HepG2 (cell line): ENCODE measurements around the gene TTLL8. TPM values are rescaled to one million over a fixed set of nuclear protein-coding genes. Genes with fewer than 3 reads are reported as not detected.

Source experiments
- ATAC-seq: fragments of 200-7000 bp; cut with Tn5 transposase; 3 replicates; pipeline ENCODE4 v1.9.1; 2020; ENCODE audit warnings: mild to moderate bottlenecking, moderate library complexity
- BruUV-seq: library from RNA; stranded (reverse); fragments of 400-500 nt; replicated peaks from 2 replicates; lab custom pipeline; 2021; lab: Mats Ljungman, UMichigan
- CTCF ChIA-PET: fragments of 300-600 bp; formaldehyde crosslinking; extraction: SDS; loops from one replicate; lab custom pipeline; 2021; ENCODE audit warnings: low total read pairs, inconsistent platforms, low intra/inter-chr PET ratio; lab: Yijun Ruan, JAX
- POLR2A ChIA-PET: fragments of 350-600 bp; sonication (Branson Sonifier 250); formaldehyde crosslinking; loops from one replicate; lab custom pipeline; 2020; ENCODE audit warnings: antibody characterized with exemption, inconsistent platforms; lab: Yijun Ruan, JAX
- DNase-seq: peaks from one replicate; pipeline ENCODE4 v3.0.0-alpha.2; 2015; ENCODE audit warnings: low spot score
- FAIRE-seq: peaks from 3 replicates; lab custom pipeline; 2011; peaks lifted over from hg19 to GRCh38; lab: Jason Lieb, UNC
- H2AFZ ChIP-seq: one replicate; pipeline ENCODE4 v1.6.1; 2011; ENCODE audit warnings: low read length, inconsistent platforms
- H3K27ac ChIP-seq: fragments of 300-600 bp; 3 replicates; pipeline ENCODE4 v1.8.0; 2011; ENCODE audit warnings: mixed run types, mild to moderate bottlenecking, mixed read lengths, low read length, inconsistent platforms; ENCODE audit not compliant: insufficient read depth; ENCODE audit errors: extremely low read length
- H3K27me3 ChIP-seq, 2 experiments: fragments of 200-600 bp in 1 of 2; 2 replicates in 1 of 2; 3 replicates in 1 of 2; pipeline versions ENCODE4 v1.6.0 to v1.8.0; 2011; ENCODE audit warnings: low read length in 2 of 2, mild to moderate bottlenecking in 2 of 2, moderate library complexity in 2 of 2, inconsistent platforms in 1 of 2; ENCODE audit not compliant: insufficient read depth in 2 of 2, control insufficient read depth in 1 of 2
- H3K36me3 ChIP-seq, 2 experiments: fragments of 200-600 bp in 1 of 2; replicated peaks in 1 of 2; 2 replicates in 1 of 2; 3 replicates in 1 of 2; pipeline versions ENCODE4 v1.5.1 to v1.8.0; 2011; ENCODE audit warnings: low read length in 2 of 2, inconsistent platforms in 1 of 2; ENCODE audit not compliant: insufficient read depth in 2 of 2, control insufficient read depth in 1 of 2
- H3K4me1 ChIP-seq: 2 replicates; pipeline ENCODE4 v1.5.1; 2012; ENCODE audit warnings: low read length, inconsistent platforms; ENCODE audit not compliant: insufficient read depth
- H3K4me2 ChIP-seq: 2 replicates; pipeline ENCODE4 v1.6.0; 2011; ENCODE audit warnings: low read depth, low read length, inconsistent platforms
- H3K4me3 ChIP-seq, 3 experiments: fragments of 200-600 bp in 1 of 3; sonication (generic), shearing (Covaris generic) in 1 of 3; replicated peaks in 1 of 3; 2 replicates each; pipeline ENCODE4 v1.5.1; 2011 to 2016; ENCODE audit warnings: low read length in 3 of 3, inconsistent platforms in 2 of 3, low read depth in 2 of 3, mild to moderate bottlenecking in 2 of 3, control low read depth in 1 of 3, mixed read lengths in 1 of 3; ENCODE audit not compliant: insufficient read depth in 1 of 3
- H3K79me2 ChIP-seq: one replicate; pipeline ENCODE4 v1.6.1; 2011; ENCODE audit warnings: low read length, inconsistent platforms; ENCODE audit not compliant: insufficient read depth
- H3K9ac ChIP-seq: 2 replicates; pipeline ENCODE4 v1.6.0; 2011; ENCODE audit warnings: mild to moderate bottlenecking, low read depth, low read length, inconsistent platforms; ENCODE audit not compliant: insufficient read depth
- H3K9me3 ChIP-seq: 2 replicates; pipeline ENCODE4 v1.5.1; 2012; ENCODE audit warnings: mild to moderate bottlenecking, low read length
- H4K20me1 ChIP-seq: 2 replicates; pipeline ENCODE4 v1.6.0; 2011; ENCODE audit warnings: inconsistent platforms, mild to moderate bottlenecking, low read length, moderate library complexity; ENCODE audit not compliant: insufficient read depth
- ARNT ChIP-seq: fragments of 450-650 bp; IDR thresholded peaks from 2 replicates; pipeline ENCODE4 v1.6.1; 2017
- FOXK2 ChIP-seq: fragments of 450-650 bp; IDR thresholded peaks from 2 replicates; pipeline ENCODE4 v1.6.1; 2016
- HES4 ChIP-seq: sonication (generic); formaldehyde crosslinking; IDR thresholded peaks from 2 replicates; pipeline ENCODE4 v1.9.0; 2021; ENCODE audit warnings: mild to moderate bottlenecking, missing genetic modification reagents, borderline replicate concordance
- NR3C1 ChIP-seq: sonication (generic); formaldehyde crosslinking; IDR thresholded peaks from 2 replicates; pipeline ENCODE4 v1.4.0; 2020; ENCODE audit warnings: missing genetic modification reagents
- SIN3A ChIP-seq: IDR thresholded peaks from 2 replicates; pipeline ENCODE4 v1.6.1; 2011; ENCODE audit warnings: low read depth, mild to moderate bottlenecking, control low read depth, low read length, borderline replicate concordance
- ZBTB33 ChIP-seq: sonication (generic); formaldehyde crosslinking; IDR thresholded peaks from 2 replicates; pipeline ENCODE4 v1.4.0; 2020; ENCODE audit warnings: missing genetic modification reagents
- ZNF432 ChIP-seq: sonication (generic); formaldehyde crosslinking; IDR thresholded peaks from 2 replicates; pipeline ENCODE4 v1.5.0; 2020; ENCODE audit warnings: missing genetic modification reagents, mild to moderate bottlenecking, borderline replicate concordance
- ZNF468 ChIP-seq: sonication (generic); formaldehyde crosslinking; IDR thresholded peaks from 2 replicates; pipeline ENCODE4 v1.8.0; 2022; ENCODE audit warnings: mild to moderate bottlenecking, moderate library complexity, missing genetic modification reagents
- WGBS: methylation state at CpG from one replicate; pipeline ENCODE4 v1.1.6; 2017; ENCODE audit warnings: low lambda C conversion rate; 5-methylcytosine and 5-hydroxymethylcytosine counted together
- in situ Hi-C: cut with HindIII; loops from 2 replicates; pipeline ENCODE4 v1.10.0; 2017; ENCODE audit warnings: low pct_unique_long_range_greater_than_20kb; ENCODE audit not compliant: extremely low pct_ligation_motif_present
- intact Hi-C: fragments of 100-400 bp; cut with micrococcal nuclease; formaldehyde crosslinking; loops from one replicate; pipeline ENCODE4 v1.10.0; 2022; ENCODE audit not compliant: unreplicated experiment
- polyA plus RNA-seq, 8 experiments: library from polyadenylated mRNA; depleted of rRNA in 3 of 8; stranded (reverse) in 7 of 8; unstranded in 1 of 8; fragments of >200 nt; fragmentation: Illumina TruSeq in 4 of 8; extraction: Trizol in 4 of 8; gene quantifications; 2 replicates each; pipeline versions ENCODE4 v1.2.1 to v1.2.3, GENCODE V29; 2011 to 2016; ENCODE audit warnings: low read depth in 4 of 8, missing spikeins in 1 of 8, mixed read lengths in 1 of 8; ENCODE audit not compliant: insufficient read depth in 1 of 8
- total RNA-seq, 5 experiments: library from RNA; depleted of rRNA; stranded (reverse); fragments of >200 nt; fragmentation: Illumina TruSeq; extraction: Trizol; gene quantifications; 2 replicates each; pipeline ENCODE4 v1.2.3, GENCODE V29; 2016; ENCODE audit warnings: low read depth in 1 of 5
- TF ChIP-seq, protein P1 (sequence below): sonication (generic); formaldehyde crosslinking; IDR thresholded peaks from 2 replicates; pipeline ENCODE4 v1.4.0; 2020; ENCODE audit warnings: missing genetic modification reagents
- TF ChIP-seq, protein P2 (sequence below): sonication (generic); formaldehyde crosslinking; IDR thresholded peaks from 2 replicates; pipeline ENCODE4 v1.4.0; 2020; ENCODE audit warnings: missing genetic modification reagents
- TF ChIP-seq, protein P3 (sequence below): sonication (generic); formaldehyde crosslinking; IDR thresholded peaks from 2 replicates; pipeline ENCODE4 v1.4.0; 2020; ENCODE audit warnings: mild to moderate bottlenecking, missing genetic modification reagents
- TF ChIP-seq, protein P4 (sequence below): sonication (generic); formaldehyde crosslinking; IDR thresholded peaks from 2 replicates; pipeline ENCODE4 v1.8.0; 2022; ENCODE audit warnings: missing genetic modification reagents, mild to moderate bottlenecking, inconsistent platforms, borderline replicate concordance

Gene TTLL8
- total and polyA plus RNA-seq, 2 of the 13 experiments (the other 11 are each of a cell fraction or from before 2014, with no cell fraction given), result not detected

- Histone ChIP-seq H3K36me3 (no peaks in the 10 kb centered on the region), H3K79me2 (no peaks in the 10 kb centered on the region), H3K27ac (no peak overlapping the region), H3K4me2 (no peak overlapping the region), H4K20me1 (no peaks in the 10 kb centered on the region), H3K9ac (no peak overlapping the region), H3K9me3 (no peaks in the 10 kb centered on the region), H3K4me1 (peaks cover 13% of the 10 kb centered on the region), H3K27me3 (peaks cover 17 to 41% of the 10 kb centered on the region in 2 experiments), H3K4me3 (no peak overlapping the region), H2AFZ (no peak overlapping the region)
- ATAC-seq (no peak), FAIRE-seq (no peak), DNase-seq (no peak)
- intact Hi-C loops, result no loop called here
- no TSS peak for BruUV-seq
- WGBS, result 73% methylated on average over 3 of the region's 3 CpGs
- in situ Hi-C loops, result no loop called here
- POLR2A ChIA-PET, result no interaction called here
- TF ChIP-seq, protein P1, sequence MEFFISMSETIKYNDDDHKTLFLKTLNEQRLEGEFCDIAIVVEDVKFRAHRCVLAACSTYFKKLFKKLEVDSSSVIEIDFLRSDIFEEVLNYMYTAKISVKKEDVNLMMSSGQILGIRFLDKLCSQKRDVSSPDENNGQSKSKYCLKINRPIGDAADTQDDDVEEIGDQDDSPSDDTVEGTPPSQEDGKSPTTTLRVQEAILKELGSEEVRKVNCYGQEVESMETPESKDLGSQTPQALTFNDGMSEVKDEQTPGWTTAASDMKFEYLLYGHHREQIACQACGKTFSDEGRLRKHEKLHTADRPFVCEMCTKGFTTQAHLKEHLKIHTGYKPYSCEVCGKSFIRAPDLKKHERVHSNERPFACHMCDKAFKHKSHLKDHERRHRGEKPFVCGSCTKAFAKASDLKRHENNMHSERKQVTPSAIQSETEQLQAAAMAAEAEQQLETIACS (CRISPR knock-in tag), result no peak
- TF ChIP-seq ZBTB33 (CRISPR knock-in tag) (no peak), ZNF432 (no peak), SIN3A (no peak), ARNT (no peak), NR3C1 (CRISPR knock-in tag) (no peak), ZNF468 (CRISPR knock-in tag) (no peak), FOXK2 (no peak), HES4 (CRISPR knock-in tag) (no peak)
- TF ChIP-seq, protein P2, sequence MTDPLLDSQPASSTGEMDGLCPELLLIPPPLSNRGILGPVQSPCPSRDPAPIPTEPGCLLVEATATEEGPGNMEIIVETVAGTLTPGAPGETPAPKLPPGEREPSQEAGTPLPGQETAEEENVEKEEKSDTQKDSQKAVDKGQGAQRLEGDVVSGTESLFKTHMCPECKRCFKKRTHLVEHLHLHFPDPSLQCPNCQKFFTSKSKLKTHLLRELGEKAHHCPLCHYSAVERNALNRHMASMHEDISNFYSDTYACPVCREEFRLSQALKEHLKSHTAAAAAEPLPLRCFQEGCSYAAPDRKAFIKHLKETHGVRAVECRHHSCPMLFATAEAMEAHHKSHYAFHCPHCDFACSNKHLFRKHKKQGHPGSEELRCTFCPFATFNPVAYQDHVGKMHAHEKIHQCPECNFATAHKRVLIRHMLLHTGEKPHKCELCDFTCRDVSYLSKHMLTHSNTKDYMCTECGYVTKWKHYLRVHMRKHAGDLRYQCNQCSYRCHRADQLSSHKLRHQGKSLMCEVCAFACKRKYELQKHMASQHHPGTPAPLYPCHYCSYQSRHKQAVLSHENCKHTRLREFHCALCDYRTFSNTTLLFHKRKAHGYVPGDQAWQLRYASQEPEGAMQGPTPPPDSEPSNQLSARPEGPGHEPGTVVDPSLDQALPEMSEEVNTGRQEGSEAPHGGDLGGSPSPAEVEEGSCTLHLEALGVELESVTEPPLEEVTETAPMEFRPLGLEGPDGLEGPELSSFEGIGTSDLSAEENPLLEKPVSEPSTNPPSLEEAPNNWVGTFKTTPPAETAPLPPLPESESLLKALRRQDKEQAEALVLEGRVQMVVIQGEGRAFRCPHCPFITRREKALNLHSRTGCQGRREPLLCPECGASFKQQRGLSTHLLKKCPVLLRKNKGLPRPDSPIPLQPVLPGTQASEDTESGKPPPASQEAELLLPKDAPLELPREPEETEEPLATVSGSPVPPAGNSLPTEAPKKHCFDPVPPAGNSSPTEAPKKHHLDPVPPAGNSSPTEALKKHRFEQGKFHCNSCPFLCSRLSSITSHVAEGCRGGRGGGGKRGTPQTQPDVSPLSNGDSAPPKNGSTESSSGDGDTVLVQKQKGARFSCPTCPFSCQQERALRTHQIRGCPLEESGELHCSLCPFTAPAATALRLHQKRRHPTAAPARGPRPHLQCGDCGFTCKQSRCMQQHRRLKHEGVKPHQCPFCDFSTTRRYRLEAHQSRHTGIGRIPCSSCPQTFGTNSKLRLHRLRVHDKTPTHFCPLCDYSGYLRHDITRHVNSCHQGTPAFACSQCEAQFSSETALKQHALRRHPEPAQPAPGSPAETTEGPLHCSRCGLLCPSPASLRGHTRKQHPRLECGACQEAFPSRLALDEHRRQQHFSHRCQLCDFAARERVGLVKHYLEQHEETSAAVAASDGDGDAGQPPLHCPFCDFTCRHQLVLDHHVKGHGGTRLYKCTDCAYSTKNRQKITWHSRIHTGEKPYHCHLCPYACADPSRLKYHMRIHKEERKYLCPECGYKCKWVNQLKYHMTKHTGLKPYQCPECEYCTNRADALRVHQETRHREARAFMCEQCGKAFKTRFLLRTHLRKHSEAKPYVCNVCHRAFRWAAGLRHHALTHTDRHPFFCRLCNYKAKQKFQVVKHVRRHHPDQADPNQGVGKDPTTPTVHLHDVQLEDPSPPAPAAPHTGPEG, result no peak
- TF ChIP-seq, protein P3, sequence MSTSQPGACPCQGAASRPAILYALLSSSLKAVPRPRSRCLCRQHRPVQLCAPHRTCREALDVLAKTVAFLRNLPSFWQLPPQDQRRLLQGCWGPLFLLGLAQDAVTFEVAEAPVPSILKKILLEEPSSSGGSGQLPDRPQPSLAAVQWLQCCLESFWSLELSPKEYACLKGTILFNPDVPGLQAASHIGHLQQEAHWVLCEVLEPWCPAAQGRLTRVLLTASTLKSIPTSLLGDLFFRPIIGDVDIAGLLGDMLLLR (CRISPR knock-in tag), result no peak
- TF ChIP-seq, protein P4, sequence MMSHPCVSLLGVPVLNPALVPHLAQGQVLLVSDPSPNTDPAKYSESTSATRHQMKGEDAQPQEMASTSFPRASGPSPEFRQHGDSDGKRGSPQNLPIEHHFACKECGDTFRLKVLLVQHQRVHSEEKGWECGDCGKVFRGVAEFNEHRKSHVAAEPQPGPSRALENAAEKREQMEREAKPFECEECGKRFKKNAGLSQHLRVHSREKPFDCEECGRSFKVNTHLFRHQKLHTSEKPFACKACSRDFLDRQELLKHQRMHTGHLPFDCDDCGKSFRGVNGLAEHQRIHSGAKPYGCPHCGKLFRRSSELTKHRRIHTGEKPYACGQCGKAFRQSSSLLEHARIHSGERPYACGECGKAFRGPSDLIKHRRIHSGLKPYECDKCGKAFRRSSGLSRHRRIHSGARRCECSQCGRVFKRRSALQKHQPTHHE (CRISPR knock-in tag), result no peak
- CTCF ChIA-PET, result no interaction called here
These were observed 51.0 kb downstream of the TTLL8 start for GRCh38 chr22:50007057-50007511.
